ENCODE measurements around the gene HCN2.

The HCN2 gene

GRCh38 chr19:643736-644135 is 54.1 kb downstream of the HCN2 start:
- no peak for DNase-seq

GRCh38 chr19:644363-644762 is 54.7 kb downstream of the HCN2 start:
- DNase-seq = no peak

GRCh38 chr19:644789-645188 is 55.1 kb downstream of the HCN2 start:
- DNase-seq = no peak

GRCh38 chr19:645912-646778 is 56.5 kb downstream of the HCN2 start:
- DNase-seq = no peak

- DNase-seq = no peak
Observed at GRCh38 chr19:646779-647565, 57.3 kb downstream of the HCN2 start.

DNA sequence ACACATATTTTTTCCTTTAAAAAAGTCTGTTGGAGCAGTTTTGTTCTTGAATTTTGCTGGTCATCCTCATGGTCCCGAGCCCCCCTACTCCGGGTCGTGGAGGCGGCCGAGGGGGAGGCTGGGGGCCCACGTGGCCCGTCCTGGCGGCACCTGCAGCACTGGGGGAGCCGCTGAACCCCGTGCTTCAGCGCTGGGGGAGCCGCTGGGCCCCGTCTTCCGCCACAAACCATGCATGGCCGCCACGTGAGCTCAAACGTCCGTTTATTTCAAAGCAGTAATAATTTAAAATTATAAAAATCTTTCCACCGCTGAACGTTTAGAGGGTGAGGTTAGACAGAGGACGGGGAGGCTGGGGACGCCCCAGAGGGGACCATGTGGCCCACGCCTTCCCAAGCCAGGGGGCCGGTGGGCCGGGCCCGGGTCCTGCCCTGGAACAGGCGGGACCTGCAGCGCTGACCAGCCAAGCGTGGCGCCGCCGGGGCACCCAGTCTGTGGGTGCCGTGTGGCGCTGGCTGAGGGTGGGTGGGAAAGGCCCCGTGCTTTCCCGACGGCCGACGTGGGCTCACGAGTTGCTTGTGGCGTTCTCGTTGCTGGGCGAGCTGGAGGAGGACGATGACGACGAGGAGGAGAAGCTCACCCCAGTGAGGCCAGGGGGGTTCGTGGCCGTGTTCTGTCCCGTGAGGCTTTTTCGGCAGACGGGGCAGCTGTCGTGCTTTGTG is 58.0 kb downstream of the HCN2 start:
- no peak for DNase-seq

- DNase-seq = no peak
Observed at GRCh38 chr19:648305-648704, 58.6 kb downstream of the HCN2 start.

DNA sequence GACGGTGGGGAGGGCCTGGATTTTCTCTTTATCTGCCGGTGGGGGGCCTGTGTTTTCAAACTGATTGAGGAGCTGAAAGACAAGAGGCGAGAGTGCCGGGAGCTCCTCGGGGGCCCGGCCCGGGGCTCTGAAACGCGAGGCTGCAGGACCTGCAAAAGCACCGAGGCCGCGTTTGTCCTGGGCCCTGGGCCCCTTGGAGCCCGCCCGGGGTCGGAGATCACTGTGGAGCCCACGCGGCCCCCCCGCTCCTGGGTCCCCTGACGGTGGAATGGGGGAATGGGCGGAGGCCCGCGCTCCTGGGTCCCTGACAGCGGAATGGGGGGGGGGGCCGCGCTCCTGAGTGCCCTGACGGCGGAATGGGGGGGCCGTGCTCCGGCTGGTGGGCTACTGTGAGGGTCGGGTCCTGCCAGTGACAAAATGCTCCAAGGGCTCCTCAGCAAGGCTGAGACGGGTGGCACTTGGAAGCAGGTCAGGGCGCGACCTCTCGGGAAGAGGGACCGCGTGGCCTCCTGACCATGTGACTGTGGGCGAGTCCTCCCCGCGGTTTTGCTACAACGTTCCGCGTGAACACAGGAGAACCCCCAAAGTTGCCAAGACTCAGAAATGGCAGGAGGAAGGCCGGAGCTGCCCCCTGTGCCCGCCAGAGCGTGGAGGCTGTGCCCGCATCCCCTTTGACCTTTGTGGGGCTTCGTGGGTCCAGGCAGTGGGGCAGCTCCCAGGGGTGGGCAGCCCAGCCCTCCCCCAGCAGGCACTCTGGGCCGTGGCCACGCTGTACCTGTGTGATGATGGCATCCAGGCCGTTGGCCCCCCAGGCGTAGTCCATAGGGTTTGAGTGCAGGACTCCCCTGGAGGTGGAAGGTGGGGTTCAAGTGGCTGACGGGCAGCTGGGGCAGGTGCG is 59.5 kb downstream of the HCN2 start:
- DNase-seq = no peak

DNA sequence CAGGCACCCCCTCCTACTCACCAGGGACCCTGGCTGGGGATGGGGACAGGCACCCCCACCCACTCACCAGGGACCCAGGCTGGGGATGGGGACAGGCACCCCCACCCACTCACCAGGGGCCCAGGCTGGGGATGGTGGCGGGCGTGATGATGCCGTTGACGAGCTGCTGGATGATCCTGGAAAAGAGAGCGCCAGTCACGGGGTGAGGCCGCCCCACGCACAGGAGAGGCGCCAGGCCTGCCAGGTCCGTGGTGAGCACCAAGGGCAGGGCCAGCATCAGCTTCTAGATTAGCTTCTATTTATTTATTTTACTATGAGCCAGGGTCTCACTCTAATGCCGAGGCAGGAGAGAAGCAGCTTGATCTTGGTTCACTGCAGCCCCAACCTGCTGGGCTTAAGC is 60.4 kb downstream of the HCN2 start:
- no peak for DNase-seq

- no peak for DNase-seq
Observed at GRCh38 chr19:651114-651818, 61.6 kb downstream of the HCN2 start.

GRCh38 chr19:651991-652390 is 62.3 kb downstream of the HCN2 start:
- DNase-seq = no peak

DNA sequence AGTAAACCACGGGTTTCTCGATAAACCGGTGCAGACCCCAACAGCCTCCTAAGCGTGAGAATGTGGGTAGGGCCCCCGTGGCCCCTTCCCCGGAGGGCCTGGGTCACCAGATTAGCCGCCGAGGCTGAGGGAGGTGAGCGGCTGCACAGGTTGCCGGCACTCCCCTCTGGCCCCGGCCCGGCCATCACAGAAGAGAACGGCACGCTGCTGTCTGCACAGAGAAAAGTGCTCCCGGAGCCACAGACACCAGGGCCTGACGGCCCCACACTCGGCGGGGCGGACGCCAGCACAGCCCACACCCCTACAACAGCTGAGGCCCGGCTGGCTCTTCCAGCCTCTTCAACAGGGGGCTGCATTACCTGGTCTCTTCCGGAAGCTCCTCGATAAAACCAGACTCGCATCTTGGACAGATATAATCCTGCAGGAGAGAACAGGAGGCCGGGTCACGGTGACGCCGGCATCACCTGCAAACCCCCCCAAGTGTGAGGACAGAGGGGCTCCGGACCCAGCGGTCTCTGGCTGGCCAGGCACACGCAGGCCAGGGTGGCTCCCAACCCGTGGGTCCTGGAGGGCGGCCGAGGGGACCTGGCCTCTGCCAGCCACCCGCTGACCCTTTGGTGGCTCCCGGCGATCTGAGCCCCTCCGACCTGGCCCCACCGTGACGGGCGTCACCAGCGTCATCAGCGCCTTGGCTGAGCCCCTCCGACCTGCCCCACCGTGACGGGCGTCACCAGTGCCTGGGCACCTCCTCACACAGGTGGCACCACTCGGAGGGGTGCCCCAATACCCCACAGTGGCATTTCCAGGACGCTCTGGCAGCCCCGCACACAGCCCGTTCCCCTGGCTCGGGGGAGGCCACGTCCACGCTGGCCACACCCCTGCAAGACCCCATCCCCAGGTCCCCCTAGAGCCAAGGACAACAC is 63.0 kb downstream of the HCN2 start:
- no peak for DNase-seq

DNA sequence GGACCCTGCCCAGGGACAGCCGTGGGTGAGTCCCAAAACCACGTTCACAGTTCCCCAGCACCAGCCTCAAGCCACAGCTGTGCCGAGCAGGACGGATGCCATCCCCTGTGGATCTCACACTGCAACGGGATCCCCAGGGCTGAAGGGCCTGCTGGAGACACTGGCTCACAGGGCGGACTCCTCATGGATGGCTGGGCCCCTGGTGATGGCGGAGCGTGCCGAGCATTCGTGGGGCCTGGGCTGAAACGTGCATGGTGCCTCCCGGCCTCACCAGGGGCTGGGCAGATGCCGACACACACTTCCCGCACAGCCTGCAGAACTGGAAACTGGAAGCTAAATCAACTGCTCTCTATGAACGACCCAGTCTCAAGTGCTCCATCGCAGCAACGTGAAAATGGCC is 63.7 kb downstream of the HCN2 start:
- no peak for DNase-seq

- DNase-seq = no peak
Observed at GRCh38 chr19:655691-656090, 66.0 kb downstream of the HCN2 start.

- DNase-seq = no peak
Observed at GRCh38 chr19:656751-657559, 67.3 kb downstream of the HCN2 start.

DNA sequence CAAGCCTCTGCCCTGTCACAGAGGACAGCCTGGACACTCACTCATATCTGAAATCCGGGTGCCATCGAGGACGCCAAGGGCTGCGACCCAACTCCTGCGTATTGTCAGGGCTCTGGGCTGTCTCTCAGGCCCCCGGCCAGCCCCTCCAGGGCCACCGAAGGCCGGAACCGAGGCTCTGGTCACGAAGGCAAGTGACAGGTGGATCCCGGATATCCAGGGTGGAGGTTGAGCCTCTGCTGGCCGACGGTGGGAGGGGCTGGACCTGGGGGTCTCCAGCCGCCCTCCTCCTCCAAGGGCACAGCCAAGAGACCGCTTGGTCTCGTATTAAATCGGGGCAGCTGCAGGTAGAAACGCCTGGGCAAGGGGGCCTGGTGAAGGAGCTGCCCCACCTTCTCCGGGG is 67.9 kb downstream of the HCN2 start:
- no peak for DNase-seq

DNA sequence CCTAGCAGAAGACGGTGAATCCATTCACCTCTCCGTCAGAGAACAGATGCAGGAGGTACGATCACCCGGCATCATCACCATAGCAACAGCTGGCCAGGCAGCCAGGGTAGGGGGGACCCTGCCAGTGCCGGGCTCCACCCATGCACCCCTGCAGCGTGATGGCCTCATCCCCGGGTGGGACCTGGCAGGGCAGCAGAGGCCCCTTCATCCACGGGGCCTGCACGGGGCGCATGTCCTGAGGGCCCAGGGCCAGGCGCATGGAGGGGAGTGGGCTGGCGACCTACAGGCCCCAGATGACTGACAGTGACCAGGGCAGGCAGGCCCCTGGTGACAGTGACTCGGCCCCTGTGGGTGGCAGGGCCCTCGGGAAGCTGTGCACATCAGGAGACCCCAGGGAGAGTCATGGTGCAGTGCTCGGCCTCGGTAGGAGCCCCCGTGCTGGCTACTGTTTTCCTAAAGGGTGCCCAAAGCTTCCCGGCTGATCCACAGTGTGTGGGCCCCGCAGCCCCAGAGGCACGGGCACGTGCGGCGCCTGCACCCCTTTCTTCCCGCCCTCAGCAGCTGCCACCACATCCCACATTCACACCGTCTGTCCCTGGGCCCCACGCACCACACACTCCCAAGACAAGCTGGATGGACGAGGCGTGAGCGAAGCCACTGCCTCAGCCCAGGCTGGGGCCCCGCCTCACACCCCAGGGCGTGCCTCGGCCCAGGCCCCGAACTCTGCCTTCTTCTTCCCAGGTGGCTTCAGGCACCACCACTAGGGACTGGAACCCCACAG is 68.6 kb downstream of the HCN2 start:
- no peak for DNase-seq

DNA sequence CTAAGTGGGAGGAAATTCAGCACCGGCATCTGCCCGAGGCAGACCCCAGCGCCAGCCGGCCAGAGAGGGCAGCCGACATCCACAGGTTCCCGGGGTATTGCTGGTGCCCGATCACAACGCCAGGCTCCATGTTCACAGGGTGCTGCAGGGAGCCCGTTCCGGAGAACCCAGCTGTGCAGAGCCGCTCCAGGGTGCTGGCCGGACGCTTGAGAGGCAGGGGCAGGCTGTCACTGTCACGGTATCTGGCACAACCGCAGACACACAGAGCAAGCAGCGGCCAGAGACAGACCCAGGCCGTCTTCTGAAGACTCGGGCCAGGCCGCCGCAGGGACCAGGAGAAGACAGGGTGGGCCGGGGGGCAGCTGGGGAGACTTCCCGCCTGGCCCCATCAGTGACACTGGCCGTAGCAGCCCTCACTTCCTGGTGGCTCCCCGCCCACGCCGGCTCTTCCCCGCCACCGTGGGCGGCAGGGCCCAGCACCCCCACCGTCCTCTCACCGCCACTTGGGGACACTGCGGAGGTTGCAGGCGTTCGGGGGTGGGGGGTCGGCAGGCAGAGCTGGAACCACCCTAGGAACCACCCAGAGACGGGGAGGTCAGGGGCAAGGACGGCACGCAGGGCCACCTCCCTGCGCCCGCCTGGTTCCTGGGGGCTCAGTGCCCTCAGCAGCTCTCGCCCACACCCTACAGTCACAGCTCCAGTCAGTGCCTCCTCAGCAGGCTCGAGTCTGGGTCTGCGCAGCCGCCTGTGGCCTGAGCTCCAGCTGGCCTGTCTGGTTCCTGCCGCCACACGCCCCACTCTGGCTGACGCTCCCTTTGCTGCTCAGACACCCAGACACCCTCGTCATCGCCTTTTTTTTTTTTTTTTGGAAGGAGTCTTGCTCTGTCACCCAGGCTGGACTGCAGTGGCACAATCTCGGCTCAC is 69.5 kb downstream of the HCN2 start:
- DNase-seq = no peak

Measured in stimulated activated CD4-positive, alpha-beta T cell treated with anti-CD3 and anti-CD28 coated beads, Interleukin-1b, Interleukin-23, amount 100 ng/mL, for 48 hours (primary cell).